BE2C (cell line): Measurements from ENCODE around the gene SLX4IP.

Experiments
- DNase-seq: peaks from one replicate; pipeline ENCODE4 v3.0.0-alpha.2; 2020
- H3K27me3 ChIP-seq: fragments of 250-450 bp; sonication (Bioruptor Pico); 2 replicates; pipeline ENCODE4 v1.5.1; 2020; ENCODE audit warnings: mild to moderate bottlenecking
- H3K36me3 ChIP-seq: fragments of 250-450 bp; sonication (Bioruptor Pico); 2 replicates; pipeline ENCODE4 v1.5.1; 2020; ENCODE audit warnings: mild to moderate bottlenecking
- H3K4me1 ChIP-seq: fragments of 250-450 bp; sonication (Bioruptor Pico); 2 replicates; pipeline ENCODE4 v1.5.1; 2020
- H3K4me3 ChIP-seq: 2 replicates; pipeline ENCODE4 v1.5.1; 2011; ENCODE audit warnings: low read depth, low read length
- H3K9me3 ChIP-seq: fragments of 250-450 bp; sonication (Bioruptor Pico); 2 replicates; pipeline ENCODE4 v1.5.1; 2020
- CTCF ChIP-seq: IDR thresholded peaks from 2 replicates; pipeline ENCODE4 v1.5.1; 2012; ENCODE audit warnings: mild to moderate bottlenecking, low read depth, low read length

SLX4IP gene

GRCh38 chr20:10639077-10639736, 204.1 kb downstream of the SLX4IP start:
- no peaks in the 10 kb centered on the region for H3K36me3 ChIP-seq
- no peak for DNase-seq
- TF ChIP-seq CTCF: no peak
- peaks cover 11% of the 10 kb centered on the region for H3K4me1 ChIP-seq
- H3K4me3 ChIP-seq: no peak overlapping the region
- no peaks in the 10 kb centered on the region for H3K9me3 ChIP-seq
- H3K27me3 ChIP-seq: no peaks in the 10 kb centered on the region

- DNase-seq: no peak
- no peaks in the 10 kb centered on the region for H3K36me3 ChIP-seq
- H3K27me3 ChIP-seq: no peaks in the 10 kb centered on the region
- H3K4me1 ChIP-seq: peaks cover 14% of the 10 kb centered on the region
- no peak for TF ChIP-seq CTCF
- H3K9me3 ChIP-seq: no peaks in the 10 kb centered on the region
- H3K4me3 ChIP-seq: no peak overlapping the region
Observed at GRCh38 chr20:10639737-10640556, 204.8 kb downstream of the SLX4IP start.

GRCh38 chr20:10640897-10641296, 205.8 kb downstream of the SLX4IP start:
- Histone ChIP-seq H3K4me3 (no peak overlapping the region), H3K36me3 (no peaks in the 10 kb centered on the region), H3K27me3 (no peaks in the 10 kb centered on the region), H3K4me1 (peaks cover 18% of the 10 kb centered on the region), H3K9me3 (no peaks in the 10 kb centered on the region)
- DNase-seq: no peak
- TF ChIP-seq CTCF: no peak

- no peak for TF ChIP-seq CTCF
- no peak for DNase-seq
- H3K36me3 ChIP-seq: no peaks in the 10 kb centered on the region
Observed at GRCh38 chr20:10641467-10641866, 206.4 kb downstream of the SLX4IP start.

GRCh38 chr20:10641893-10642292, 206.8 kb downstream of the SLX4IP start:
- no peak overlapping the region for H3K4me3 ChIP-seq
- peaks cover 18% of the 10 kb centered on the region for H3K4me1 ChIP-seq
- H3K36me3 ChIP-seq: no peaks in the 10 kb centered on the region
- H3K27me3 ChIP-seq: no peaks in the 10 kb centered on the region
- no peak for DNase-seq
- TF ChIP-seq CTCF: no peak
- H3K9me3 ChIP-seq: no peaks in the 10 kb centered on the region

More at GRCh38 chr20:10641467-10641866, 206.4 kb downstream of the SLX4IP start:
- H3K4me3 ChIP-seq: no peak overlapping the region
- H3K27me3 ChIP-seq: no peaks in the 10 kb centered on the region
- peaks cover 18% of the 10 kb centered on the region for H3K4me1 ChIP-seq
- H3K9me3 ChIP-seq: no peaks in the 10 kb centered on the region
